GM12878 (cell line): ENCODE data around the gene IFNGR2. TPM values are rescaled to one million over a fixed set of nuclear protein-coding genes. Genes with fewer than 3 reads are reported as not detected.

Source experiments
- BCL11A ChIP-seq: IDR thresholded peaks from 2 replicates; pipeline ENCODE4 v1.6.1; 2011; ENCODE audit warnings: low read depth, low read length
- CEBPB ChIP-seq, 2 experiments: fragments of 150-350 bp in 1 of 2; IDR thresholded peaks; 2 replicates each; pipeline ENCODE4 v1.6.1; 2012 to 2014; ENCODE audit warnings: low read depth in 2 of 2, low read length in 2 of 2, borderline replicate concordance in 1 of 2, inconsistent platforms in 1 of 2
- IKZF1 ChIP-seq: fragments of 450-650 bp; conservative IDR thresholded peaks from 2 replicates; pipeline ENCODE4 v1.6.1; 2017; ENCODE audit warnings: antibody characterized with exemption, mild to moderate bottlenecking
- MXI1 ChIP-seq: fragments of 150-350 bp; IDR thresholded peaks from 2 replicates; pipeline ENCODE4 v1.6.1; 2011; ENCODE audit warnings: low read depth, mild to moderate bottlenecking, inconsistent platforms, low read length, improper control_type of control experiment
- NFIC ChIP-seq: IDR thresholded peaks from 2 replicates; pipeline ENCODE4 v1.6.1; 2012; ENCODE audit warnings: low read depth, mild to moderate bottlenecking, inconsistent platforms, low read length, moderate library complexity
- NFYB ChIP-seq: IDR thresholded peaks from 2 replicates; pipeline ENCODE4 v1.6.1; 2011; ENCODE audit warnings: low read depth, mild to moderate bottlenecking, low read length, improper control_type of control experiment, moderate library complexity; ENCODE audit not compliant: insufficient read depth
- POLR2AphosphoS2 ChIP-seq: IDR thresholded peaks from 2 replicates; pipeline ENCODE4 v1.6.1; 2011; ENCODE audit warnings: low read depth, mild to moderate bottlenecking, low read length, improper control_type of control experiment, moderate library complexity
- RFX5 ChIP-seq: IDR thresholded peaks from 2 replicates; pipeline ENCODE4 v1.6.1; 2011; ENCODE audit warnings: low read depth, low read length, improper control_type of control experiment
- SP1 ChIP-seq: IDR thresholded peaks from one replicate; pipeline ENCODE4 v1.6.1; 2011; ENCODE audit warnings: low read depth, low read length
- SPI1 ChIP-seq: IDR thresholded peaks from 2 replicates; pipeline ENCODE4 v1.6.1; 2011; ENCODE audit warnings: low read depth, mild to moderate bottlenecking, low read length, moderate library complexity, borderline replicate concordance; ENCODE audit not compliant: insufficient read depth
- SREBF1 ChIP-seq: IDR thresholded peaks from 2 replicates; pipeline ENCODE4 v1.6.1; 2012; ENCODE audit warnings: mild to moderate bottlenecking, low read length
- TAF1 ChIP-seq: IDR thresholded peaks from 2 replicates; pipeline ENCODE4 v1.6.1; 2011; ENCODE audit warnings: mild to moderate bottlenecking, low read depth, low read length, borderline replicate concordance
- ZNF207 ChIP-seq: fragments of 450-650 bp; IDR thresholded peaks from 2 replicates; pipeline ENCODE4 v1.6.1; 2014; ENCODE audit warnings: antibody characterized with exemption, mild to moderate bottlenecking, borderline replicate concordance
- ZSCAN29 ChIP-seq: fragments of 450-650 bp; IDR thresholded peaks from 2 replicates; pipeline ENCODE4 v1.6.1; 2017; ENCODE audit warnings: mild to moderate bottlenecking, moderate library complexity
- polyA plus RNA-seq, 11 experiments: library from polyadenylated mRNA; depleted of rRNA in 4 of 11; unstranded in 6 of 11; stranded (reverse) in 5 of 11; fragments of >200 nt; fragmentation: Nextera tagmentation in 4 of 11; fragmentation: Illumina TruSeq in 1 of 11; extraction: Ambion mirVana in 4 of 11; extraction: Trizol in 1 of 11; gene quantifications; 1 replicate in 1 of 11; 2 replicates in 10 of 11; pipeline versions ENCODE4 v1.2.1 to v1.2.3, GENCODE V29; 2011 to 2016; ENCODE audit warnings: inconsistent platforms in 2 of 11, missing spikeins in 2 of 11, low read depth in 1 of 11
- total RNA-seq, 4 experiments: library from RNA; depleted of rRNA in 3 of 4; stranded (reverse); fragments of >200 nt in 3 of 4; fragmentation: Illumina TruSeq in 1 of 4; extraction: Trizol in 1 of 4; gene quantifications; 2 replicates each; pipeline versions ENCODE4 v1.2.1 to v1.2.3, GENCODE V29; 2013 to 2021
- TF ChIP-seq, protein P1 (sequence below): fragments of 450-650 bp; IDR thresholded peaks from 2 replicates; pipeline ENCODE4 v1.6.1; 2017; ENCODE audit warnings: low read depth, mild to moderate bottlenecking, moderate library complexity
- TF ChIP-seq, protein P2 (sequence below): fragments of 450-650 bp; IDR thresholded peaks from 2 replicates; pipeline ENCODE4 v1.6.1; 2017; ENCODE audit warnings: mild to moderate bottlenecking, low read depth, inconsistent platforms; ENCODE audit not compliant: poor library complexity, severe bottlenecking
- TF ChIP-seq, protein P3 (sequence below): IDR thresholded peaks from 2 replicates; pipeline ENCODE4 v1.6.1; 2012; ENCODE audit warnings: improper control_type of control experiment, low read depth, low read length; ENCODE audit not compliant: insufficient replicate concordance
- TF ChIP-seq, protein P4 (sequence below): IDR thresholded peaks from 2 replicates; pipeline ENCODE4 v1.6.1; 2012; ENCODE audit warnings: low read length, inconsistent platforms

The IFNGR2 gene
- total and polyA plus RNA-seq, 10 of the 15 experiments (the other 5 are each of a cell fraction or from before 2014, with no cell fraction given): 23.6 to 98.8 (median 77.0) TPM

DNA sequence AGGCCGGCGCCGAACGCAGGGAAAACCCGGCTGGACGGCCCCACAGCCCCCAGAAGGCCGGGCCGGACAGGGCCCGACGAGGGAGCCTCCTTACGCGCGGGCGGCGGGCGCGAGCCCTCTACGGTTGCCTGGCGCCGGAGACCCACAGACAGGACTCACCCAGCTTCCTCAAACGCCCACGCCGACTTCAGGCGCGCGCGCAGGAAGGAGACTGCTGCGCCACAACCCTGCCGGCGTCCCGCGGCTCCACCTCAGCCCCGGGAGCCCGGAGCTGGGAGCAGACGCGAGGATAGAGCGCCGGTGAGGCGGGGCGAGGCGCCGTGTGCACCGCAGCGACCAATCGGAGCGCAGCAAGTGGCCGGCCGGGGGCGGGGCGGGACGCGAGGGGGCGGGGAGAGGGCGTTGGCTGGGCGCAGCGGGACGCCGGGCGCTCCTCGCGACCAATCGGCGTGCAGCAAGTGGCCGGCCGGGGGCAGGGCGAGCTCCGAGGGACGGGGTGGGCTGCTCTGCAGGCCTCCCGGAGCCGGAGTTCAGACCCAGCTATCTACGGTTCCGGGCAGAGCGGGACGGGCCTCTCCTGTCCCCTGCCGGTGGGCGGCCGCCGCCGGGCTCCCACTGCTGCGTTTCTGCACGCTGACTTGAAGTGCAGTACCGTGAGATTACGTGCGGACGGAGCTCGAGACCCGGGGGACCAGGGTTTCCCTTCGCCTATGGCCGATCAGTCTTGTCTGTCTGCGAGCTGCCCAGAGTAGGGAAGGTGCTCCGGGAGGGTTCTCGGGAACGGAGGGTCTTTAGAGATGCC lies 76.7 kb downstream of the IFNGR2 start, which contains the start of gene TMEM50B (continued):
- TF ChIP-seq NFIC (no peak), SREBF1 (no peak), RFX5 (0 out of 2 replicates have a peak, but pooled peaks have one; percentile 47), BCL11A (no peak), SP1 (peak; percentile 45), MXI1 (0 out of 2 replicates have a peak, but pooled peaks have one; percentile 40), CEBPB (IDR thresholded peaks at IDR 0.05; ENCODE audit: borderline replicate concordance in 1 of 2, low read depth in 2 of 2, low read length in 2 of 2) (no peak), NFYB (peak; percentile 71; the same call in 1 of the 2 replicates), TAF1 (peak; percentile 78; the same call in 1 of the 2 replicates), POLR2AphosphoS2 (no peak), ZSCAN29 (no peak), ZNF207 (peak; percentile 51), SPI1 (peak; percentile 32; the same call in 1 of the 2 replicates), IKZF1 (peak; percentile 90)
- TF ChIP-seq, protein P1, sequence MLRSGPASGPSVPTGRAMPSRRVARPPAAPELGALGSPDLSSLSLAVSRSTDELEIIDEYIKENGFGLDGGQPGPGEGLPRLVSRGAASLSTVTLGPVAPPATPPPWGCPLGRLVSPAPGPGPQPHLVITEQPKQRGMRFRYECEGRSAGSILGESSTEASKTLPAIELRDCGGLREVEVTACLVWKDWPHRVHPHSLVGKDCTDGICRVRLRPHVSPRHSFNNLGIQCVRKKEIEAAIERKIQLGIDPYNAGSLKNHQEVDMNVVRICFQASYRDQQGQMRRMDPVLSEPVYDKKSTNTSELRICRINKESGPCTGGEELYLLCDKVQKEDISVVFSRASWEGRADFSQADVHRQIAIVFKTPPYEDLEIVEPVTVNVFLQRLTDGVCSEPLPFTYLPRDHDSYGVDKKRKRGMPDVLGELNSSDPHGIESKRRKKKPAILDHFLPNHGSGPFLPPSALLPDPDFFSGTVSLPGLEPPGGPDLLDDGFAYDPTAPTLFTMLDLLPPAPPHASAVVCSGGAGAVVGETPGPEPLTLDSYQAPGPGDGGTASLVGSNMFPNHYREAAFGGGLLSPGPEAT: peak; percentile 88
- TF ChIP-seq, protein P2, sequence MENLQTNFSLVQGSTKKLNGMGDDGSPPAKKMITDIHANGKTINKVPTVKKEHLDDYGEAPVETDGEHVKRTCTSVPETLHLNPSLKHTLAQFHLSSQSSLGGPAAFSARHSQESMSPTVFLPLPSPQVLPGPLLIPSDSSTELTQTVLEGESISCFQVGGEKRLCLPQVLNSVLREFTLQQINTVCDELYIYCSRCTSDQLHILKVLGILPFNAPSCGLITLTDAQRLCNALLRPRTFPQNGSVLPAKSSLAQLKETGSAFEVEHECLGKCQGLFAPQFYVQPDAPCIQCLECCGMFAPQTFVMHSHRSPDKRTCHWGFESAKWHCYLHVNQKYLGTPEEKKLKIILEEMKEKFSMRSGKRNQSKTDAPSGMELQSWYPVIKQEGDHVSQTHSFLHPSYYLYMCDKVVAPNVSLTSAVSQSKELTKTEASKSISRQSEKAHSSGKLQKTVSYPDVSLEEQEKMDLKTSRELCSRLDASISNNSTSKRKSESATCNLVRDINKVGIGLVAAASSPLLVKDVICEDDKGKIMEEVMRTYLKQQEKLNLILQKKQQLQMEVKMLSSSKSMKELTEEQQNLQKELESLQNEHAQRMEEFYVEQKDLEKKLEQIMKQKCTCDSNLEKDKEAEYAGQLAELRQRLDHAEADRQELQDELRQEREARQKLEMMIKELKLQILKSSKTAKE: no peak
- TF ChIP-seq, protein P3, sequence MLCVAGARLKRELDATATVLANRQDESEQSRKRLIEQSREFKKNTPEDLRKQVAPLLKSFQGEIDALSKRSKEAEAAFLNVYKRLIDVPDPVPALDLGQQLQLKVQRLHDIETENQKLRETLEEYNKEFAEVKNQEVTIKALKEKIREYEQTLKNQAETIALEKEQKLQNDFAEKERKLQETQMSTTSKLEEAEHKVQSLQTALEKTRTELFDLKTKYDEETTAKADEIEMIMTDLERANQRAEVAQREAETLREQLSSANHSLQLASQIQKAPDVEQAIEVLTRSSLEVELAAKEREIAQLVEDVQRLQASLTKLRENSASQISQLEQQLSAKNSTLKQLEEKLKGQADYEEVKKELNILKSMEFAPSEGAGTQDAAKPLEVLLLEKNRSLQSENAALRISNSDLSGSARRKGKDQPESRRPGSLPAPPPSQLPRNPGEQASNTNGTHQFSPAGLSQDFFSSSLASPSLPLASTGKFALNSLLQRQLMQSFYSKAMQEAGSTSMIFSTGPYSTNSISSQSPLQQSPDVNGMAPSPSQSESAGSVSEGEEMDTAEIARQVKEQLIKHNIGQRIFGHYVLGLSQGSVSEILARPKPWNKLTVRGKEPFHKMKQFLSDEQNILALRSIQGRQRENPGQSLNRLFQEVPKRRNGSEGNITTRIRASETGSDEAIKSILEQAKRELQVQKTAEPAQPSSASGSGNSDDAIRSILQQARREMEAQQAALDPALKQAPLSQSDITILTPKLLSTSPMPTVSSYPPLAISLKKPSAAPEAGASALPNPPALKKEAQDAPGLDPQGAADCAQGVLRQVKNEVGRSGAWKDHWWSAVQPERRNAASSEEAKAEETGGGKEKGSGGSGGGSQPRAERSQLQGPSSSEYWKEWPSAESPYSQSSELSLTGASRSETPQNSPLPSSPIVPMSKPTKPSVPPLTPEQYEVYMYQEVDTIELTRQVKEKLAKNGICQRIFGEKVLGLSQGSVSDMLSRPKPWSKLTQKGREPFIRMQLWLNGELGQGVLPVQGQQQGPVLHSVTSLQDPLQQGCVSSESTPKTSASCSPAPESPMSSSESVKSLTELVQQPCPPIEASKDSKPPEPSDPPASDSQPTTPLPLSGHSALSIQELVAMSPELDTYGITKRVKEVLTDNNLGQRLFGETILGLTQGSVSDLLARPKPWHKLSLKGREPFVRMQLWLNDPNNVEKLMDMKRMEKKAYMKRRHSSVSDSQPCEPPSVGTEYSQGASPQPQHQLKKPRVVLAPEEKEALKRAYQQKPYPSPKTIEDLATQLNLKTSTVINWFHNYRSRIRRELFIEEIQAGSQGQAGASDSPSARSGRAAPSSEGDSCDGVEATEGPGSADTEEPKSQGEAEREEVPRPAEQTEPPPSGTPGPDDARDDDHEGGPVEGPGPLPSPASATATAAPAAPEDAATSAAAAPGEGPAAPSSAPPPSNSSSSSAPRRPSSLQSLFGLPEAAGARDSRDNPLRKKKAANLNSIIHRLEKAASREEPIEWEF: no peak
- TF ChIP-seq, protein P4, sequence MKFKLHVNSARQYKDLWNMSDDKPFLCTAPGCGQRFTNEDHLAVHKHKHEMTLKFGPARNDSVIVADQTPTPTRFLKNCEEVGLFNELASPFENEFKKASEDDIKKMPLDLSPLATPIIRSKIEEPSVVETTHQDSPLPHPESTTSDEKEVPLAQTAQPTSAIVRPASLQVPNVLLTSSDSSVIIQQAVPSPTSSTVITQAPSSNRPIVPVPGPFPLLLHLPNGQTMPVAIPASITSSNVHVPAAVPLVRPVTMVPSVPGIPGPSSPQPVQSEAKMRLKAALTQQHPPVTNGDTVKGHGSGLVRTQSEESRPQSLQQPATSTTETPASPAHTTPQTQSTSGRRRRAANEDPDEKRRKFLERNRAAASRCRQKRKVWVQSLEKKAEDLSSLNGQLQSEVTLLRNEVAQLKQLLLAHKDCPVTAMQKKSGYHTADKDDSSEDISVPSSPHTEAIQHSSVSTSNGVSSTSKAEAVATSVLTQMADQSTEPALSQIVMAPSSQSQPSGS: no peak
